PC-3 (cell line): ENCODE results near the gene NT5C1B.

Experiments
- CTCF ChIP-seq: fragments of 300-600 bp; sonication (generic); conservative IDR thresholded peaks from 2 replicates; pipeline ENCODE4 v1.5.1; 2017; ENCODE audit warnings: antibody characterized with exemption, low read depth, mild to moderate bottlenecking, low read length
- EZH2 ChIP-seq: fragments of 300-600 bp; sonication (generic); IDR thresholded peaks from one replicate; pipeline ENCODE4 v1.6.1; 2017; ENCODE audit warnings: antibody characterized with exemption, mild to moderate bottlenecking, low read length; ENCODE audit not compliant: unreplicated experiment

- TF ChIP-seq CTCF (no peak), EZH2 (no peak)
These were observed 5.3 kb downstream of the NT5C1B start for GRCh38 chr2:18583905-18584607.
